Gastrocnemius medialis (tissue), 4 donors: ENCODE data around the gene GBP2. TPM values are rescaled to one million over a fixed set of nuclear protein-coding genes. Genes with fewer than 3 reads are reported as not detected.

Experiments
- ATAC-seq, 2 donors: fragments of 150-250 bp; one replicate each; pipeline ENCODE4 v1.9.1; 2016
- DNase-seq, 2 donors: peaks; one replicate each; pipeline ENCODE4 v3.0.0-alpha.2; 2019
- H3K27ac ChIP-seq, 4 donors: fragments of 200-600 bp; sonication (generic); 1 replicate in 1 of 4; 2 replicates in 3 of 4; pipeline ENCODE4 v1.5.1; 2016 to 2018; ENCODE audit warnings: mild to moderate bottlenecking in 2 of 4, moderate library complexity in 1 of 4
- H3K27me3 ChIP-seq, 3 donors: fragments of 200-600 bp; sonication (generic) in 2 of 3; 1 replicate in 1 of 3; 2 replicates in 2 of 3; pipeline versions ENCODE4 v1.5.1 to v1.6.0; 2016 to 2019; ENCODE audit warnings: mild to moderate bottlenecking in 1 of 3, moderate library complexity in 1 of 3
- H3K36me3 ChIP-seq, 2 donors: fragments of 200-600 bp; sonication (generic) in 1 of 2; one replicate each; pipeline ENCODE4 v1.5.1; 2017 to 2018
- H3K4me1 ChIP-seq, 2 donors: fragments of 200-600 bp; sonication (generic) in 1 of 2; one replicate each; pipeline ENCODE4 v1.5.1; 2016 to 2017; ENCODE audit warnings: mild to moderate bottlenecking in 2 of 2
- H3K4me3 ChIP-seq, 4 donors: fragments of 200-600 bp; sonication (generic) in 3 of 4; 1 replicate in 1 of 4; 2 replicates in 3 of 4; pipeline ENCODE4 v1.5.1; 2016 to 2019; ENCODE audit warnings: mild to moderate bottlenecking in 2 of 4
- H3K9me3 ChIP-seq, 3 donors: fragments of 200-600 bp; sonication (generic) in 2 of 3; 1 replicate in 1 of 3; 2 replicates in 2 of 3; pipeline ENCODE4 v1.5.1; 2016 to 2019
- CTCF ChIP-seq, 5 experiments: fragments of 450-650 bp in 3 of 5; fragments of 200-600 bp in 2 of 5; sonication (generic) in 2 of 5; IDR thresholded peaks in 4 of 5; conservative IDR thresholded peaks in 1 of 5; 1 replicate in 4 of 5; 2 replicates in 1 of 5; pipeline ENCODE4 v1.5.1; 2016 to 2019; ENCODE audit warnings: antibody characterized with exemption in 5 of 5, mild to moderate bottlenecking in 3 of 5, moderate library complexity in 3 of 5
- POLR2A ChIP-seq, 2 donors: fragments of 450-650 bp; IDR thresholded peaks; one replicate each; pipeline ENCODE4 v1.6.1; 2017; ENCODE audit warnings: antibody characterized with exemption in 2 of 2, mild to moderate bottlenecking in 2 of 2, moderate library complexity in 2 of 2
- in situ Hi-C, 4 donors: fragments of 200-750 bp; cut with MboI; loops; one replicate each; pipeline versions ENCODE4 v1.15.0 to v1.8.0; 2017; ENCODE audit warnings: low sequenced_read_pairs in 4 of 4
- intact Hi-C: fragments of 100-400 bp; cut with DNase I; formaldehyde crosslinking; loops from one replicate; pipeline ENCODE4 v1.15.1; 2023; ENCODE audit warnings: low total_unique reads
- total RNA-seq, 4 donors: library from RNA; depleted of rRNA; stranded (reverse); fragments of >200 nt; gene quantifications; one replicate each; pipeline versions ENCODE4 v1.1.0 to v1.2.3, GENCODE V29; 2016

GBP2 gene
- total RNA-seq, 4 donors from 2014 or later: 28.6 to 115 (median 56.2) TPM

DNA sequence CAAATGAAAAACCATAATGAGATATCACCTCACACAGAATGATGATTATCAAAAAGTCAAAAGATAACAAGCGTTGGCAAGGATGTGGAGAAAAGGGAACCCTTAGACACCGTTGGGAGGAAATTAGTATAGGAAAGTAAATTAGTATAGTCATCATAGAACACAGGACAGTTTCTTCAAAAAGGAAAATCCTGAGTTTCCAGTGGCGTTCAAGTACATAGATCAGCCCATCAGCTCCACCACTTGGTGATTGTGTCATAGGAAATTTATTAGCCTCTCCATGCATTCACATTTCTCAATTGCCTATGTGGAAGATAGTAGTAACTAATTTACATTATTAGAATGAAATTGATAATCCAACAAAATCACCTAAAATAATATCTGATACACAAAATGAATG is 20.8 kb upstream of the GBP2 start:
- TF ChIP-seq CTCF (IDR thresholded peaks at IDR 0.05 in 4 of 5, conservative IDR thresholded peaks at IDR 0.05 in 1 of 5): no peak
- no peak for TF ChIP-seq POLR2A (IDR thresholded peaks at IDR 0.05)
- ATAC-seq: no peak
- Histone ChIP-seq H3K9me3 (no peaks in the 10 kb centered on the region), H3K27ac (no peak overlapping the region), H3K4me3 (no peak overlapping the region), H3K4me1 (no peaks in the 10 kb centered on the region), H3K36me3 (no peaks in the 10 kb centered on the region), H3K27me3 (no peaks in the 10 kb centered on the region)
- intact Hi-C loops: no loop called here
- DNase-seq: no peak
- in situ Hi-C loops: no loop called here

DNA sequence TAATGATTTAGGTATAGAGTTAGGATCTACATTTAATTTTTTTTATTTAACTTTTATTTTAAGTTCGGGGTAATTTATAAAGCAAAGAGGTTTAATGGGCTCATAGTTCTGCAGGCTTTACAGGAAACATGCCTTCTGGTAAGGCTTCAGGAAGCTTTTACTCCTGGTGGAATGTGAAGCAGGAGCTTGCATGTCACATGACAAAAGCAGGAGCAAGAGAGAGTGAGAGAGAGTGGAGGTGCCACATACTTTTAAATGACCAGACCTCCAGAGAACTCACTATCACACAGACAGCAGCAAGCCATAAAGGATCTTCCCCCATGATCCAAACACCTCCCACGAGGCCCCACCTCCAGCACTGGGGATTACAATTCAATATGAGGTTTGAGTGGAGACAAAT is 17.6 kb upstream of the GBP2 start:
- Histone ChIP-seq H3K9me3 (no peaks in the 10 kb centered on the region), H3K4me1 (no peaks in the 10 kb centered on the region), H3K27me3 (no peaks in the 10 kb centered on the region), H3K36me3 (no peaks in the 10 kb centered on the region), H3K4me3 (no peak overlapping the region), H3K27ac (no peak overlapping the region)
- TF ChIP-seq POLR2A (IDR thresholded peaks at IDR 0.05) (no peak), CTCF (IDR thresholded peaks at IDR 0.05 in 4 of 5, conservative IDR thresholded peaks at IDR 0.05 in 1 of 5) (no peak)
- in situ Hi-C loops: no loop called here
- intact Hi-C loops: no loop called here
- DNase-seq (no peak), ATAC-seq (no peak)

DNA sequence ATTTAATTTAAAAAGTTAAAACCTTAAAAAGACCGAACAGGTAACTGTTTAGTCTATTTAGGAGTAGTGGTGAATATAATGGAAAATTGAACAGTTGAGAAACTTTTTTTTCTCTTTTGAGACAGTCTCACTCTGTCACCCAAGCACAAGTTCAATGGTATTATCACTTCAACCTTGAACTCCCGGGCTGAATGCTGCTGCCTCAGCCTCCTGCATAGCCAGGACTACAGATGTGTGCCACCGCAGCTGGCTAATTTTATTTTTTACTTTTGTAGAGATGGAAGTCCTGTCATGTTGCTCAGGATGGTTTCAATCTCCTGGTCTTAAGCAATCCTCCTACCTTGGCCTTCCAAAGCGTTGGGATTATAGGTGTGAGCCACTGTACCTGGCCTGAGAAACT is 16.2 kb upstream of the GBP2 start:
- no peak for ATAC-seq
- in situ Hi-C loops (no loop called here), intact Hi-C loops (no loop called here)
- Histone ChIP-seq H3K4me1 (no peaks in the 10 kb centered on the region), H3K27me3 (no peaks in the 10 kb centered on the region), H3K27ac (no peak overlapping the region), H3K9me3 (no peaks in the 10 kb centered on the region), H3K4me3 (no peak overlapping the region), H3K36me3 (no peaks in the 10 kb centered on the region)
- no peak for DNase-seq
- TF ChIP-seq CTCF (IDR thresholded peaks at IDR 0.05 in 4 of 5, conservative IDR thresholded peaks at IDR 0.05 in 1 of 5) (no peak), POLR2A (IDR thresholded peaks at IDR 0.05) (no peak)

DNA sequence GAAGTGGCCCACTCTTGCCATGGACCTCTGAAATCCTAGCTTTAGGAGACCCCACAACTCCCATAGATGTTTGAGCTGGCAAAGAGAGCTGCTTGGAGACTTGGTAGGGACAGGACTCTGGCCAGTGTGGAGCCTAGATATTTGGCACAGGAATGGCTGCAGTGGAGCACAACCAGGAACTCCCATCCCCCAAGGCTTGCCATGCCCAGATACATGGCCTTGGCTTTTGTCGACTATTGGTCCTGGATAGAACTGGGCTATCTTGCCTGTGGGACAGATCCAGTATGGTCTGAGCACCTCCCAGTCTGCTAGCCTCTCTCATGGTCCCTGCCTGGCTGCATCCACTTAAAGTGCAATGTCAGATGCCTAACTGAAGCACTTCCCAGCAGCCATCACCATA is 7.8 kb upstream of the GBP2 start:
- TF ChIP-seq CTCF (IDR thresholded peaks at IDR 0.05 in 4 of 5, conservative IDR thresholded peaks at IDR 0.05 in 1 of 5) (no peak), POLR2A (IDR thresholded peaks at IDR 0.05) (no peak)
- DNase-seq (no peak), ATAC-seq (no peak)
- H3K36me3 ChIP-seq: no peaks in the 10 kb centered on the region
- in situ Hi-C loops (no loop called here), intact Hi-C loops (no loop called here)
- no peak overlapping the region for H3K27ac ChIP-seq
- no peaks in the 10 kb centered on the region for H3K9me3 ChIP-seq
- no peak overlapping the region for H3K4me3 ChIP-seq
- no peaks in the 10 kb centered on the region for H3K27me3 ChIP-seq
- peaks cover 7 to 14% of the 10 kb centered on the region in 2 donors for H3K4me1 ChIP-seq

GRCh38 chr1:89130716-89131115 is 4.8 kb upstream of the GBP2 start:
- no peaks in the 10 kb centered on the region for H3K27me3 ChIP-seq
- no peak overlapping the region for H3K4me3 ChIP-seq
- no peaks in the 10 kb centered on the region for H3K36me3 ChIP-seq
- H3K4me1 ChIP-seq: peaks cover 7 to 23% of the 10 kb centered on the region in 2 donors
- intact Hi-C loops (no loop called here), in situ Hi-C loops (no loop called here)
- DNase-seq: no peak
- H3K27ac ChIP-seq: no peak overlapping the region
- no peak for TF ChIP-seq POLR2A (IDR thresholded peaks at IDR 0.05)
- no peak for TF ChIP-seq CTCF (IDR thresholded peaks at IDR 0.05 in 4 of 5, conservative IDR thresholded peaks at IDR 0.05 in 1 of 5)
- no peak for ATAC-seq
- no peaks in the 10 kb centered on the region for H3K9me3 ChIP-seq
